ENCODE measurements around the gene PFDN1.

Gene PFDN1

GRCh38 chr5:140284013-140284412, 18.9 kb downstream of the PFDN1 start:
- Histone ChIP-seq H2AFZ (no peak overlapping the region), H3K4me2 (ENCODE audit: low read length) (no peak overlapping the region), H3K79me2 (peaks cover 40% of the 10 kb centered on the region), H3K4me1 (no peaks in the 10 kb centered on the region), H3K9me3 (ENCODE audit: control insufficient read depth, low read length) (no peaks in the 10 kb centered on the region), H3K36me3 (ENCODE audit: control insufficient read depth, insufficient read depth, low read length) (no peaks in the 10 kb centered on the region), H3K27ac (no peak overlapping the region), H3K27me3 (ENCODE audit: control insufficient read depth, insufficient read depth, low read length) (no peaks in the 10 kb centered on the region), H3K4me3 (ENCODE audit: low read depth, low read length) (no peak overlapping the region), H3K9ac (no peak overlapping the region)
- TF ChIP-seq CTCF (IDR thresholded peaks at IDR 0.05) = no peak

GRCh38 chr5:140282266-140282665, 20.6 kb downstream of the PFDN1 start:
- Histone ChIP-seq H3K4me2 (ENCODE audit: low read length) (no peak overlapping the region), H3K9me3 (ENCODE audit: control insufficient read depth, low read length) (no peaks in the 10 kb centered on the region), H3K4me3 (ENCODE audit: low read depth, low read length) (no peak overlapping the region), H3K79me2 (peaks cover 33% of the 10 kb centered on the region), H3K36me3 (ENCODE audit: control insufficient read depth, insufficient read depth, low read length) (no peaks in the 10 kb centered on the region), H3K27me3 (ENCODE audit: control insufficient read depth, insufficient read depth, low read length) (no peaks in the 10 kb centered on the region), H3K27ac (no peak overlapping the region), H3K4me1 (no peaks in the 10 kb centered on the region), H2AFZ (no peak overlapping the region), H3K9ac (no peak overlapping the region)
- no peak for TF ChIP-seq CTCF (IDR thresholded peaks at IDR 0.05)

GRCh38 chr5:140275837-140276236, 27.1 kb downstream of the PFDN1 start:
- H2AFZ ChIP-seq = no peak overlapping the region
- no peaks in the 10 kb centered on the region for H3K27me3 ChIP-seq (ENCODE audit: control insufficient read depth, insufficient read depth, low read length)
- H3K4me1 ChIP-seq = peaks cover 5% of the 10 kb centered on the region
- H3K9ac ChIP-seq = no peak overlapping the region
- H3K9me3 ChIP-seq (ENCODE audit: control insufficient read depth, low read length) = no peaks in the 10 kb centered on the region
- no peak for TF ChIP-seq CTCF (IDR thresholded peaks at IDR 0.05)
- peaks cover 10% of the 10 kb centered on the region for H3K79me2 ChIP-seq
- H3K4me2 ChIP-seq (ENCODE audit: low read length) = no peak overlapping the region
- H3K36me3 ChIP-seq (ENCODE audit: control insufficient read depth, insufficient read depth, low read length) = no peaks in the 10 kb centered on the region
- no peak overlapping the region for H3K4me3 ChIP-seq (ENCODE audit: low read depth, low read length)
- no peak overlapping the region for H3K27ac ChIP-seq

GRCh38 chr5:140273401-140273877, 29.5 kb downstream of the PFDN1 start:
- no peak overlapping the region for H3K4me3 ChIP-seq (ENCODE audit: low read depth, low read length)
- H2AFZ ChIP-seq = no peak overlapping the region
- H3K9ac ChIP-seq = no peak overlapping the region
- H3K9me3 ChIP-seq (ENCODE audit: control insufficient read depth, low read length) = no peaks in the 10 kb centered on the region
- no peak for TF ChIP-seq CTCF (IDR thresholded peaks at IDR 0.05)
- H3K79me2 ChIP-seq = peaks cover 18% of the 10 kb centered on the region
- no peaks in the 10 kb centered on the region for H3K36me3 ChIP-seq (ENCODE audit: control insufficient read depth, insufficient read depth, low read length)
- no peaks in the 10 kb centered on the region for H3K27me3 ChIP-seq (ENCODE audit: control insufficient read depth, insufficient read depth, low read length)
- H3K4me2 ChIP-seq (ENCODE audit: low read length) = no peak overlapping the region
- H3K27ac ChIP-seq = no peak overlapping the region
- H3K4me1 ChIP-seq = peaks cover 5% of the 10 kb centered on the region

- H3K4me1 ChIP-seq = no peaks in the 10 kb centered on the region
- no peak overlapping the region for H3K4me3 ChIP-seq (ENCODE audit: low read depth, low read length)
- no peaks in the 10 kb centered on the region for H3K27me3 ChIP-seq (ENCODE audit: control insufficient read depth, insufficient read depth, low read length)
- H3K27ac ChIP-seq = no peak overlapping the region
- H3K4me2 ChIP-seq (ENCODE audit: low read length) = no peak overlapping the region
- peaks cover 18% of the 10 kb centered on the region for H3K79me2 ChIP-seq
- no peaks in the 10 kb centered on the region for H3K36me3 ChIP-seq (ENCODE audit: control insufficient read depth, insufficient read depth, low read length)
- no peak overlapping the region for H2AFZ ChIP-seq
- no peak for TF ChIP-seq CTCF (IDR thresholded peaks at IDR 0.05)
- no peak overlapping the region for H3K9ac ChIP-seq
- no peaks in the 10 kb centered on the region for H3K9me3 ChIP-seq (ENCODE audit: control insufficient read depth, low read length)
Measured at GRCh38 chr5:140270008-140270407, 32.9 kb downstream of the PFDN1 start.

All from parathyroid adenoma (tissue), 2 donors.